Cardiac fibroblast (primary cell): ENCODE measurements around the gene FOSL2.

Experiments used
- DNase-seq, 2 donors: peaks; one replicate each; pipeline versions ENCODE4 v3.0.0 to v3.0.0-alpha.2; 2010; ENCODE audit warnings: low read depth in 2 of 2
- H3K4me3 ChIP-seq, 2 donors: replicated peaks in 1 of 2; 1 replicate in 1 of 2; 2 replicates in 1 of 2; pipeline ENCODE4 v1.5.1; 2011; ENCODE audit warnings: low read depth in 2 of 2, low read length in 2 of 2, mild to moderate bottlenecking in 2 of 2, moderate library complexity in 1 of 2
- CTCF ChIP-seq: IDR thresholded peaks from one replicate; pipeline ENCODE4 v1.5.1; 2011; ENCODE audit warnings: low read depth, mild to moderate bottlenecking, low read length, inconsistent platforms

Gene FOSL2

DNA sequence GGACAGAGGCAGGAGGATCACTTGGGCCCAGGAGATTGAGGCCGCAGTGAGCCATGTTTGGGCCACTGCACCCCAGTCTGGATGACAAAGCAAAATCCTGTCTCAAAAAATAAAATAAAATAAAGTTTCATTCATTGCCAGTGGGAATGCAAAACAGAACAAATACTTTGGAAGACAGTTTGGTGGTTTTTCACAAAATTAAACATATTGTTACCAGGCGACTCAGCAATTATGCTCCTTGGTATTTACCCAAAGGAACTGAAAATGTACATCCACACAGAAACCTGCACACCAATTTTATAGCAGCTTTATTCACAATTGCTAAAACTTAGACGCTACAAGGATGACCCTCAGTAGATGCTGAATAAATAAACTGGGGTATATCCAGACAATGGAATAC is 35.8 kb downstream of the FOSL2 start:
- no peak overlapping the region for H3K4me3 ChIP-seq
- DNase-seq, result no peak
- no peak for TF ChIP-seq CTCF

DNA sequence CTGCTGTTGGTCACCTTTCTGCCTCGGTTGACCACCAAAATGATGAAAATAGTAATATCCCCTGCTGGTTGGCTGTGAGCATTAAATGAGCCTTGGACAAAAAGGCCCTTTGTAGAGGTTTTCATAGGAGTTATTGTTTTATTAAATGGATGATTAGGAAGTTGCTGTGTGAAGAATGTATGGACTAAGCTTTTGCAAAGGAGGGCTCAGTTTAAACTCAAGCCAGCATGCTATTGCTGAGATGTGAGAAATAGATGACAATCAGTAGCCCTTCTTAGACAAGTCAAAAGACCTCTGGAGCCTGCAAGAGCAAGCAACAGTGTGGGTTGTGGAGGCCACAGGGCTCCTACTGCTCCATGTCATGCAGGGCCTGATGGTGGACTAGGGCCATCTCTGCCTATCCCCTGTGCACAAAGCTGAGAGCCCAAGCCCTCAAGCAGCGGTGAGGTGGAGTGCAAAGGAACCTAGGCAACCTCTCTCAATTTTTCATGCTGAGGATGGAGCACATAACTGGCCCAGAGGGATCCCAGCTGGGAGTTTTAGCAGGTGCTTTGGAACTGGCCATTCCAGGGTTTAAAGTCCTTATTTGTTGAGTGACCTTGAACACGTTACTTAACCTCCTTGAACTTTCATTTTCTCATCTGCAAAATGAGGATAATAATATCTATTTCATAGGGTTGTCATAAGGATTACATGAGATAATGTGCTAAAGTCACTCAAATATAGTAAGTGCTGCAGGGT is 37.1 kb downstream of the FOSL2 start:
- no peak for DNase-seq
- H3K4me3 ChIP-seq, result no peak overlapping the region
- no peak for TF ChIP-seq CTCF

GRCh38 chr2:28430377-28430765 is 37.7 kb downstream of the FOSL2 start:
- no peak overlapping the region for H3K4me3 ChIP-seq
- TF ChIP-seq CTCF, result no peak
- DNase-seq, result no peak

DNA sequence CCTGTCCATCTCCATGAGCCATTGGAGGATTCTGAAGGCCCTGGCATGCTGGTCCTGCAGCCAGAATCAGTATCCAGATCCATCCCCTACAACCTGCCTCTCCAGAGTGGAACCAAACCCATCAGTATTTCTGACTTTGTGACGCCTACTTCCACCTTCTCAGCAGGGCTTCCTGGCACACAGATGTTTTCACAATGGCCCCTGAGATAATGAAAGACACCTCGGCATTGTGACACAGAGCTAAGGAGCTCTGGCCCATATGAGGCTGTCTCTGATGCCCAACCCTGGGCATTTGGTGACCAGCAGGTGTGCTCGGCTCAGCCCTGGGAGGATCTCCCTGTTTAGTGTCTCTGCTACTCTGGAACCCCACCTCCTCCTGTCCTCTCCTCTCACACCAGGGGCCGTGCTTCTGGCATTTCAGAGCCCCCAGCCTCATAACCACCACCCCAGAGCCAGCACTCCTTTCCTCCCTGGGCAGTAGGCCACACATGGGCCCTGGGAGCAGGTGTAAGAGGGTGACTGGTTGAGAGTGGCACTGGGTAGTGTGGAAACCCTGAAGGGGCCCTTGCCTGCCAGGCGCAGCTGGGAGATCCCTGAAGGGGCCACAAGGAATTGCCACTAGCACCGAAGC is 38.2 kb downstream of the FOSL2 start:
- TF ChIP-seq CTCF, result no peak
- H3K4me3 ChIP-seq, result no peak overlapping the region
- no peak for DNase-seq

- DNase-seq, result no peak
- TF ChIP-seq CTCF, result no peak
Measured at GRCh38 chr2:28431741-28432140, 39.1 kb downstream of the FOSL2 start.

GRCh38 chr2:28432362-28432761 is 39.7 kb downstream of the FOSL2 start:
- TF ChIP-seq CTCF, result no peak
- no peak overlapping the region for H3K4me3 ChIP-seq
- DNase-seq, result no peak

More at GRCh38 chr2:28431741-28432140, 39.1 kb downstream of the FOSL2 start:
- no peak overlapping the region for H3K4me3 ChIP-seq
